NB4 (cell line): ENCODE results near the gene KLF2.
"Not testable (repeated sequence)": the region's sequence is repeated elsewhere in the genome, so short reads cannot be mapped to it uniquely, and the experiment has no call there.

Experiments used
- DNase-seq: peaks from one replicate; pipeline ENCODE4 v3.0.0; 2010; ENCODE audit warnings: low read depth
- H3K4me3 ChIP-seq: one replicate; pipeline ENCODE4 v1.5.1; 2011; ENCODE audit warnings: mild to moderate bottlenecking, low read depth, low read length, moderate library complexity
- CTCF ChIP-seq: IDR thresholded peaks from one replicate; pipeline ENCODE4 v1.5.1; 2012; ENCODE audit warnings: low read depth, low read length
- MAX ChIP-seq: IDR thresholded peaks from 2 replicates; pipeline ENCODE4 v1.6.1; 2011; ENCODE audit warnings: low read depth, low read length
- MYC ChIP-seq: IDR thresholded peaks from 2 replicates; pipeline ENCODE4 v1.6.1; 2011; ENCODE audit warnings: low read depth, low read length
- POLR2A ChIP-seq: IDR thresholded peaks from 2 replicates; pipeline ENCODE4 v1.6.1; 2011; ENCODE audit warnings: mild to moderate bottlenecking; ENCODE audit not compliant: insufficient read length; ENCODE audit errors: extremely low read depth

KLF2 gene

GRCh38 chr19:16324384-16325160 is at the start of gene KLF2:
Gene KLF2, plus strand, starts transcription at chr19:16324826. Its CDS starts 98 bp downstream, at chr19:16324924.
- peak; percentile 91 for DNase-seq
- peak within 1 kb of the TSS; percentile 28 for H3K4me3 ChIP-seq
- TF ChIP-seq MAX (peak; percentile 34; the same call in 1 of the 2 replicates), CTCF (no peak), POLR2A (peak; percentile 20), MYC (peak; percentile 38; the same call in 1 of the 2 replicates)

- TF ChIP-seq MAX (no peak), POLR2A (no peak), CTCF (no peak), MYC (no peak)
- H3K4me3 ChIP-seq: no peak overlapping the region
- no peak for DNase-seq
These were observed 44.3 kb upstream of the KLF2 start for GRCh38 chr19:16280306-16280705.

GRCh38 chr19:16281743-16282142 is 42.9 kb upstream of the KLF2 start:
- DNase-seq: no peak
- TF ChIP-seq MAX (no peak), MYC (no peak)
- no peak overlapping the region for H3K4me3 ChIP-seq

- peak overlapping the region; percentile 29 for H3K4me3 ChIP-seq
- peak; percentile 79 for DNase-seq
- peak; percentile 19 for TF ChIP-seq POLR2A
- no peak for TF ChIP-seq CTCF
- TF ChIP-seq MAX: 0 out of 2 replicates have a peak, but pooled peaks have one; percentile 39
These were observed 41.2 kb upstream of the KLF2 start for GRCh38 chr19:16283210-16284061.

- H3K4me3 ChIP-seq: no peak overlapping the region
- DNase-seq: no peak
- TF ChIP-seq CTCF (no peak), MAX (no peak), POLR2A (no peak), MYC (no peak)
These were observed 40.1 kb upstream of the KLF2 start for GRCh38 chr19:16284505-16284904.

- not testable (repeated sequence) for DNase-seq, H3K4me3 ChIP-seq
These were observed 39.5 kb upstream of the KLF2 start for GRCh38 chr19:16285079-16285478.
